Measurements from ENCODE around the gene FAM241A.
"Not testable (repeated sequence)": the region's sequence is repeated elsewhere in the genome, so short reads cannot be mapped to it uniquely, and the experiment has no call there.

The FAM241A gene

DNA sequence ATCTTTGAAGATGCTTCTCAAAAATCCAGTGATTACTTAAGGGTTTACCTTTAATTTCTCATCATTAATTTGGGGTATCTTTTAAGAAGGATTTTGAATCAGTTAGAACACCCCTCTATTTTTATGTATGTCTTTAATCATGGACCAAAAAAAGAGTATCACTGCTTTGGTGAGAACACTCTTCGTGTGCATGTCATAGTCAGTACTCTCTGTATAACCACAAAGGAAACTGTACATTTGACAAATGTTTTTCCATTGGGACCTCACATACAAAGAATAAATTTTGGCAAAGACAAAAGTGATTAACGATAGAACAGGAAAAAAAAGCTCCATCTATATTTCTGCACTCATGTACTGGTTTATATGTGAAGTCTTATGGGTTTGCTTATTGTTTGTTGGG lies 31.3 kb downstream of the FAM241A start:
- no peak for DNase-seq

DNA sequence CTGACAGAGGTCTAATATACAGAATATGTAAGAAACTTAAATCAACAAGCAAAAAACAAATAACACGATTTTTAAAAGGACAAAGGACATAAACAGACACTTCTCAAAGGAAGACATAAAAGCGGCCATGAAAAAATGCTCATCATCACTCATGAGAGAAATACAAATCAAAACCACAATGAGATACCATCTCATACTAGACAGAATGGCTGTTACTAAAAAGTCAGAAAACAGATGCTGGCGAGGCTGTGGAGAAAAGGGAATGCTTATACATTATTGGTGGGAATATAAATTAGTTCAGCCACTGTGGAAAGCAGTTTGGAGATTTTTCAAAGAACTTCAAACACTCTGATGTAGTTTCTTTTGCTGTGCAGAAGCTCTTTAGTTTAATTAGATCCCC lies 33.5 kb downstream of the FAM241A start:
- not testable (repeated sequence) for DNase-seq

DNA sequence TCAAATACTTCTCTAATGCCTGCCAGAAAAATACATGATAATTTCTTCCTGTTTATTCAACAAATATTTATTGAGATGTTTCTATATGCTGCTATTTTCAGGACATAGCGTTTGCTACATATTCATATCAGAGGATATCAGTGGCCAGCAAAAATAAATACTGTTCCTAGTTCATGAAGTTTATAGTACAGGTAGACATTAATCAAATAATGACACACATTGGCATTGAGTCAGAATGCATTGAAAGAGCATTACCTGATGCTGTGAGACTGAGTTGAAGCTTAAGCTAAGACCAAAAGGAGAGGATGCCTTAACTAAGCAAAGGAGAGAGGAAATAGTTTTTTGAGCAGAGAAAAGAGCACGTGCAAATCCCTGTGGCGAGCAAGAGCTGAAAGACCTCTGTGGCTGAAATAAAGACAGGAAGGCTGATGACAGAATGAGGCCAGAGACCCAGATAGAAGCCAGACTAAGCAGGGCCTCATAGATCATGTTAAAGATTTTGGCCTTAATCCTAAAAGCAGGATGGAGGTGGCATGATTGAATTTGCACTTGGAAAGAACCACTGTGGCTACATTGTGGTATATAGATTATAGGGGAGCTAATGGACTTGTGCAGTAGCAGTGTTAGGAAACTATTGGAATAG lies 36.2 kb downstream of the FAM241A start:
- no peak for DNase-seq

DNA sequence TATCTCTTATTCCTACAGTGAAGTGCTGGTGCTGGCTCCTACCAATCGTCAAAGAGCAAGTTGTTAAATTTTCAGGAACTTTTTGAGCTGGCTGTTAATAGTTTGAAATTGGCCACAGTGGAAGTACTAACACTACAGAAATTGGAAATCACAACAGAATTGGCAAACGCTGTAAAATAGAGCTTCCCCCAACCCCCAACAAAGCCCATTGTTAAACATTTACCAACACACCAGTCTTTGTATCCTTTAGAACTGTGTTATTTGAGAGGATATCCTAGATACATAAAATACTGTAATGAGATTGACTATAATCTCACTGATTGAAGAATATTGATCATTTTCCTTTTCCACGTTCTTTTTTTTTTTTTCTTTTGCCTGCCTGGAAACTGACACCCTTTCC lies 37.4 kb downstream of the FAM241A start:
- no peak for DNase-seq

DNA sequence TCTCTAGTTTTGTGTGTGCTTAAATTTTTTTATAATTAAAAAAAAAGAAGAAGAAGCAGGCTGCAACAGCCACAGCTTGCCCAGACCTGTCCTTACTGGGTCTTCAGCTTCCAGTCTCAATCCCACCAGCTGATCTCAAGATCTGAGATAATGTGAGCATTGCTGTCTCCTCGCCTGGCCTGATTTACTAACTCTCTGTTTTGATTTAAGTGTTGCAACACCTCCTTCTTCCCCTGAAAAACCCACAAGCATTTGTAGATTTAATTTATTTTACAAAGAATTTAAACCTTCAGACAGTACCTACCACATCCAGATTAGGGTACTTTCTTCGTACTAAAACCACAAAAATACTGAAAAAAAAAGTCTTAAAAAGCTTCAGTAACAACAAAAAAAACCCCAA lies 38.0 kb downstream of the FAM241A start:
- DNase-seq: no peak

DNA sequence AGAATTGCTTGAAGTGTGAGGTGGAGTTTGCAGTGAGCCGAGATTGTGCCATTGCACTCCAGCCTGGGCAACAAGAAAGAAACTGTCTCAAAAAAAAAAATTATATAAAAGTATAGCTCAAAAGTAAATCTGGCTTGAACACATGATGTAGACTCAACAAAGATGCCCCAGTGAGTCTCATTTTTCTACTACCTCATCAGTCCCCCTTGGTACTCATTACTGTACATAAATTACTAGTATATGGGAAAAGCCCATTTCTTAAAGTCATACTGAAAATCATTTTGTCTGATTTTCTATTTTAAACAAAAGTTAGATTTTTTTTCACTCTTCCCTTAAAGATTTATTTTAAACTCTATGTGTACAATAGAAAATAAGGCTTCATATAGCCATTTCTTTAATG lies 39.2 kb downstream of the FAM241A start:
- DNase-seq: no peak

DNA sequence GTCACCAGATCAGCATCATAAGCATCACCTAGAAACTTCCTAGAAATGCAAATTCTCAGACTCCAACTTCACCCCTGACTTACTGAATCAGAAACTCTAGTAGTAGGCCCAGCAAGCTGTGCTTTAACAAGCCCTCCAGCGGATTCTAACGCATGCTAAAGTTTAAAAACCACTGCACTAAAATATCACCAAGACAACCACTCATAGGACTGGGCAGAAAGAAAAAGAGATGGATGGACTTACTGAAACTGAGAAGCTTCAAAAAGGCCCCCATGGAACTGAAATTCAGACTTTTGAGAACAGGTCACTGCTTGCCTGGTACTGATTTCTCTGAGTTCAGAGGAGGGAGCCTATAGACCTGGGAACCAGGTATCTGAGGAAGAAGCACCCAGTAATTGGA lies 40.1 kb downstream of the FAM241A start:
- no peak for DNase-seq

DNA sequence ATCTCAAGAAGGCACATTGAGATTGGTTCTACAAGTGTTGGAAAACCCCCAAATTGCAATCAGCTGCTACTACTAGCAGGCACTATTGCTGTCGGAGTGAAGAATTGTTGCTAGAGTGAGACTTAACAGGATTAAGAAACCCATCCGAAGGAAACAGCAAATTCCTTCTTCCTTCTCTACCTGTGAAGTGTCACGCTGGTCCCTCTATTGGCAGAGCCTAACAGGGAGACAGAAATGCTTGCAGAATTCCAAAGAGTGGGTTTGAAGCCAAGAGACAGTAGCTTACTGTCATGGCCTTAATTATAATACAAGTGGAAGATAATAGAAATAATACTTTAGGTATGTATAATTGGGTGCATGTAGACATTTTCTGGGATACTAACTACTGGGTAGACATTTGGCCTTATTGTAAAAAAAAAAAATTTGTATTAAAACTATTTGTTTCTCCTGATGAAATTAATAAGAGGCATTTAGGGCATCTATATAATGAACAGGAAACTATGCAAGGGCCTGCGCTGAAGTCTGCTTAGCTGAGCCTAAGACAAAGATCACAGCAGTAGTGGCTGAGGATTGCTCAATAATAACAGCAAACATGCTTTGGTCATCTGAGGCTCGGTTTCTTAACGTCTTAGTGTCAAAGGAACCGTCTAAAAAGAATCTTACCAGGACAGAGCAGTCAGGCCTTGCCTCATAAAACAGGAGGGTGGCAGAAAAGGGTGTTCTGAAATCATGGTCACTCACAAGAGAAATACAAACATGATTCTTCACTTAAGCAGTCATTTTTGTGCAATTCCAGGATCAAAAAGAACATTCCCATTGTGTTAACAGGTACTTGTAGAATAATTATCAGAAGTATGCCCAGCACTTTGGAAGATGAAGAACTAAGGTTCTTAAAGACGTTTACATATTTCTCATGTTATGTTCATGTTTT lies 40.8 kb downstream of the FAM241A start:
- DNase-seq: no peak

DNA sequence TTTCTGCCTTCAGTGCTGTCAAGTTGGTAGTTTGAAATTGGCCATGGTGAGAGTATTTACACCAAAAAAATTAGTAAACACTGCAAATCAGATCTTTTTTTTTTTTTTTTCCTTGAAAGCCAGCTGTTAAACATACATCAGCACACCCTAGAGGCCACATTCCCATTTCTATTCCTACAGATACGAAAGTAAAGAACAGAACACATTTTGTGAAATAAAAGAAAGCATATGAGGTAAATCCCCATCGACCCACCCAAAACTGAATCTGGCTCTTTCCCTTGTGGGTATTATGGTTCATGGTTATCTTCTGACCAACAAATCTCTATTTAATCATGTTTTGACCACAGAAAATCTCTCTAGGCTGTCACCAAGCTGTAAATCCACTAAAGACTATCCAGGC lies 44.5 kb downstream of the FAM241A start:
- no peak for DNase-seq

DNA sequence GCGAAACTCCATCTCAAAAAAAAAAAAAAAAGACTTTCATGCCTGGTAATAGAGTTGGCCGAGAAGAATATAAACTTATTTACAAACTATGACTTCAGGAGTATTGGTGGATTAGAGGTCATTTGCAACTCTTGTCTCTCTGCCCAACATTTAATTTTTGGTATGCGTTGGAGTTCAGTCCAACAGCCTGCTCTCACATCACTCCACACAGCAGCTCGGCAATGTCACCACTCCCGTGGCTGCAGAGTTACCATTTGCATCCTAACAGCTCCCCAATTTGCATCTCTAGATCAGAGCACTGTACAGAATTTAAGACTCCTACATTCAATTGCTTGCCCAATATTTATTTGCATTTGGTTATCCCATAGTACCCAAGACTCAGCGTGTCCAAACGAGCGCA lies 45.4 kb downstream of the FAM241A start:
- DNase-seq: no peak

DNA sequence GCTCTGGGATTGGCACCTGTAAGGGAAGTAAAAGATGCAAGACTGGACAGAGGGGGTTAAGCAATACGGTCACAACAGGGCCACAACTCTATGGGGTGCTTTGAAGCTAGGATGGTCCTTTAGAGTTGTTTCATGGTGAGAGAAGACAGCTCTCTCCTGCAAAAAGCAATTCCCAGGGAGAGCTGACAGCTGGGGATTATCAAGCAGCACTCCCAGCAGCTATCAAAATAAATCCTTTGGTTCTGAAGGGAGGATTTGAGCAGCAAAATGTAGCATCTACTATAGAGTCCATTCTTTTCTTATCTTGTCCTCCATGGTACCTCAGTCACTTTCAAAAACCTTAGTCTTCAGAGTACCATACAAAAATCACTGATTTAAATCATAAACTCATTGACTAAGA lies 51.2 kb downstream of the FAM241A start:
- DNase-seq: no peak

DNA sequence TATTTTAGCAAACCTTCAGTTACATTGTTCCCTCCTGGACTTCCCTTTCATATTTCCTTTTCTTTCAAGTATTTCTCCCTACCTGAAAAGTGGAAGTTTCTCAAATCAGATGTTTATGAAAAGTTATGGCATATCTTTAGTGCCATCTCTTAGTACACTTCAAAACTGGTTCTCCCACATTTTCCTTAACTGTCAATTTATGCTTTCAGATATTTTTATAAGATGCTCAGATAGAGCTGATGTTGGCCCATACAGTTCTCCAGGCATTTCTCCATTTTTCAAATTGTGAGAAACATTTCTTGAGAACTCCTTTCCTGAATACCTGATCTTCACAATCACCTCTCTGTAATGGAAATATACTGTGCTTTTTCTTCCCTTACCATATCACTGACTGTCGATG lies 53.8 kb downstream of the FAM241A start:
- DNase-seq: no peak

DNA sequence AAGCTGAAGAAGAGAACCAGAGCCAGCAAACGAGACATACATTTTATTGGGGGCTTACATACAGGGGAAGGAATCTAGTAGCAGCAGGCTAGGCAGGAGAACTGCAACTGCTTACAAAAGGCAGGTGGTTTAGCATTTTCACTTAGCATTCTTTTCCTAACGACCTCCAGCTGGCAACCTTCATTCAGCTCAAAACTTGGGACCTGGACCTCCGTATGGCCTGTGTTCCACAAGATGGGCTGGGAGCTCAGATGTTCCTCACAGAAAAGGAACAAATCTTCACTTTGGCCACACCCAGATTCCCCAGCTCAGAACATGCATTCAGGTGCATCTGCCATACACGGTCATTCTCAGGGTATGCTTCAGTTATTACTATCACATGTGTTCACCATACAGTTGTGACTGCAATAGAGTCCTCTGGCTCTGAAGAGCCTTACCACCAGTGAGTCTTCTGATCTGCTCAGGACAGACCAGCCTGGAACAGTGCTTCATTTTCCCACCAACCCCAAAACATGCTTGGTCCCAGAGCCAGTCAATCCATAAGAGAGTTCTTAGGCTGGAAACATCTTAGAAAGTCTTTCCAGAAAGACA lies 56.8 kb downstream of the FAM241A start:
- DNase-seq: no peak

DNA sequence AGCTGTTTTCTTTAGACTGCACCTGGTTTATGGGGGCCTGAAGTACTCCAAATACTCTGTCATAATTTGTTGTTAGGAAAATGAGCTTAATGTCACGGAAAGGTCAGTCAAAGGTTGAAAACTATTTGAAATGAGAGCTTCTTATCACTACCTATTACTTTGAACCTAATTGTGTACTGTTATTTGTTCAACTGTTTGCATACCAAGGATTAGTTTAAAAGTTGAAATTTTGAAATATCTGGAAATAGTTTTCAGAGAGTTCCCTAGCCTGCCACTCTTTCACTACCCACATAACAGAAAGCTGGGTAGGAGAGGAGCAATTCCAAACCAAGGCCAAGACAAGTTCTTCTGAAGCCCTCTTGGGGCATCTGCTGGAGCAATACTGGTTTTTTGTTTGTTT lies 58.3 kb downstream of the FAM241A start:
- DNase-seq: no peak

DNA sequence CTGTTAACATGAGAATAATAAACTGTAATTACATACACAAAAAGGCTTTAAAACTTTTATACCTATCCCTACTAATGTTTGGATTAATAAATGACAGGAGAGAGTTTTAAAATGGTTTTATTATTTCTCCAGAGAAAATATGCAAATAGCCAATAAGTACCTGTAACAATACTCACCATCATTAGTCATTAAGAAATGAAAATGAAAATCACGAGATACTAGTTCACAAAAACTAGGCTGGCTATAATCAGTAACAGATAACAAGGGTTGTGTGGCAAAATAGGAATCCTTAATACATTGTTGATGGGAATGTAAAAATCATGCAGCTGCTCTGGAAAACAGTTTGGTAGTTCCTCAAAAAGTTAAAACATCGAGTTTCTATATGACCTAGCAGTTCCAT lies 61.2 kb downstream of the FAM241A start:
- DNase-seq: no peak

DNA sequence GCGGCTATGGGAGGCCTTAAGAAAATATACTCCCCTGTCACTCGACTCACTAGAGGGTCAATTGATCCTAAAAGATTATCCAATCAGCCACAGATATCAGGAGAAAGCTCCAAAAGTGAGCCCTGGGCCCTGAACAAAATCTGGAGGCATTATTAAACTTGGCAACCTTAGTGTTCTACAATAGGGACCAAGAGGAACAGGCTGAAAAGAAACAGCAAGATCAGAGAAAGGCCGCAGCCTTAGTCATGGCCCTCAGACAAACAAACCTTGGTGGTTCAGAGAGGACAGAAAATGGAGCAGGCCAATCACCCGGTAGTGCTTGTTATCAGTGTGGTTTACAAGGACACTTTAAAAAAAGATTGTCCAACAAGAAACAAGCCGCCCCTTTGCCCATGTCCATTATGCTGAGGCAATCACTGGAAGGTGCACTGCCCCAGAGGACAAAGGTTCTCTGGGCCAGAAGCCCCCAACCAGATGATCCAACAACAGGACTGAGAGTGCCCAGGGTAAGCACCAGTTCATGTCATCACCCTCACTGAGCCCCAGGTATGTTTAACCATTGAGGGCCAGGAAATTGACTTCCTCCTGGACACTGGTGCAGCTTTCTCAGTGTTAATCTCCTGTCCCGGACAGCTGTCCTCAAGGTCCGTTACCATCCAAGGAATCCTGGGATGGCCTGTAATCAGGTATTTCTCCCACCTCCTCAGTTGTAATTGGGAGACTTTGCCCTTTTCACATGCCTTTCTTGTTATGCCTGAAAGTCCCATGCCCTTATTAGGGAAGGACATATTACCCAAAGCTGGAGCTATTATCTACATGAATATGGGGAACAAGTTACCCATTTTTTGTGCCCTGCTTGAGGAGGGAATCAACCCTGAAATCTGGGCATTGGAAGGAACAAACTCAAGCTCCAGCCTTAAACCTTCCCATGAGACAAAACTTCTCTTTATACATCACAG lies 63.2 kb downstream of the FAM241A start:
- not testable (repeated sequence) for DNase-seq

DNA sequence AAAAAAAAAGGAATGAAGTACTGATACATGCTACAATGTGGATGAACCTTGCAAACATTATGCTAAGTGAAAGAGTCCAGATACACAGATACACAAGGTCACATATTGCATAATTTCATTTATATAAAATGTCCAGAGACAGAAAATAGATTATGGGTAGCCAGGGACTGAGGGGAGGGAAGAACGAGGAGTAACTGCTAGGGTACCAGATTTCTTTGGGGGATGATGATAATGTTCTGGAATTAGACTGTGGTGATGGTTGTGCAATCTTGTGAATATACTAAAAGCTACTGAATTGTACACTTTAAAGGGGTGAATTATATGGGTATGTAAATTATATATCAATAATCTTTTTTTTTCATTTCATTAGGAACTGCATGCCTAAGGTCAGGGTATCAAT lies 65.5 kb downstream of the FAM241A start:
- DNase-seq: no peak

DNA sequence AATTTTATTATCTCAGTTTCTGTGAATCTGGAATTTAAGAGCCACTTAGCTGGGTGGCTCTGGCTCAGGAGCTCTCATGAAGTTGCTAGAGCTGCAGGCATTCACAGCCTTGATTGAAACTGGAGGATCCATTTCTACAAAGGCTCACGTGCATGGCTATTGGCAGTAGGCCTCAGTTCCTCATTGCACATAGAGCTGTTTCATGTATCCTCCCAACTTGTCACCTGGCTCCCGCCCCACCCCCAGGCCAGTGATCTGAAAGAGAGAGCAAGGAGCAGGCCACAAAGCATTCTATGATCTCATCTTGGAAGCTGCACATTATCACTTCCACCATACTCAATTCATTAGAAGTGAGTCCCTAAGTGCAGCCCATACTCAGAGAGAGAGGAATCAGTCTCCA lies 67.8 kb downstream of the FAM241A start:
- no peak for DNase-seq

DNA sequence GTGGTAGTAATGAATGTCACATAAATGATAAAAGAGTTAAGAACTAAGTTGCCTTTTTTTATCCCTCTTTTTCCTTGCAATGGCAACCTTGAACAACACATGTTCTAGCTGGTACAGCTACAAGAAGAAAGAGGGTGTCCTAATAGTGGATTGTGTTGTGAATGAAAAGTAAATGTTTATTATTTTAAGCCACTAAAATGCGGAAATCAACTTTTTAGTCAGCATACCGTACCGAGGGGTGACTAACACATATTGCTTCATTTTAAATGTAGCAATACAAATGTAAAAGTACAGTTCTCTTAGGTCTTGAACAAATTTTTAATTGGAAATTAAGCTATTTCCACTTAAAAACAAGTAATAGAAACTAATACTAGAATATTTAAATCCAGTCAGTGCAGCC lies 68.6 kb downstream of the FAM241A start:
- no peak for DNase-seq

DNA sequence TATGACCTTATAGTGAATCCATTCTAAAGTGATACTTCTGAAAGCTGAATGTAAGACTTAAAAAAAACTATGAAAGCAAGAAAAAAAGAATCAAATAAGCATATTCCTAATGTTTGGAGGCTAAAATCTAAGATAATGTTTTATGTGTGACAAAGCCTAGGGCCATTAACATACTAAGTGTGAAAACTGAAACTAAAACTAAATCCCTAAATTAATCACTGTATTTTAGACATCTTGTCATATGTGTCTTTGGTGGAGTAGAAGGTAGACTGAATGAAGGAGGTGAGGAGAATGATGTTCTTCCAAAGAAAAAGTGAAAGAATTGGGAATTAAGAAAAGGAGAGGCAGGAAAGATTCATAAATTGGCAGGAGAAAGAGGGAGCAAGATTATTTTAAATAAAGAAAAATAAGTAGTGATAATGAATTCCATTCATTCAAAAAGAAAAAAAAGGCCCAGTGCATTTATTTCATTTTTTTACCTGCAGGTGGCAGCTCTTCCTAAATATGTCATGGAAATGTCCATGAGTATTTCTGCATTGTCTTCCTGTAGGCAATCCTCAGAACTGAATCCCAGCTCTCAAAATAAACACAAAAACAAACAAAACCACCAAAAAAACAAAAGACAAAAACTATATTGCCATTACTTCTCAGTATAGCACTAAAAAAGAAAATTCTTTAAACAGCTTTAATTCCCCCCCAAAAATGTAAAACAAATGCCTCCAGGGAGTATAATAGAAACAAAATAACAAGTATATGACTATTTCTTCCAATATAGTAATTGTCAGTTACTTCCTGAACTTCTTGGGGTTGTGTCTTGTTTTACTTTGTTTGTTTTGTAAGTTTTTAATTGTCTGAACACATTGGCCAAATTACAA lies 69.4 kb downstream of the FAM241A start:
- no peak for DNase-seq

DNA sequence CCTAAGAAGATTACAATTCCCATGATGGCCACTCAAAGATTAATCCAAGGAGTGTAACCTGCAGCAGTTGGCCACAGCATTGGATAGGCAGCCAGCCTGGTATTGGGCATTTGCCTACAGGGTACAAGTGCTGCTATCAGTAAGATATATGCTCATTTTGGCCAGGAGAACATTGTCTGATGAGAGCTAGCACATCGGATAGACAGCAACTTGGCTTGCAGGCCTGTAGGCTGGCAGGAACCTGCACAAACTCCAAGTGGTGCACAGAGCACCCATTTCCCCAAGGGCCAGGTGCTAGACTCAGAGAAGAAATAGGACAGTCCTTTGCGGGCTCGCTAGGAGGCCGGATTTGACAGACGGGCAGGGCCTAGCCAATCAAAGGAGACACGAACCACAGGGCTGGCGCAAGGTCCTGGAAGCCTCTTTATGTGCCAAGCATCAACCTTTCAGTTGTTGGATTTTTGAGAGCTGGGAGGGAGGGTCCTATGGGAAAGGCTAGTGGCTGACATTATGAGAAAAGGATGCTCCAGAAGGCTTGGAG lies 74.6 kb downstream of the FAM241A start:
- no peak for DNase-seq
